Mucosa of descending colon (tissue), 3 donors: ENCODE data around the gene SULT1C2. TPM values are rescaled to one million over a fixed set of nuclear protein-coding genes. Genes with fewer than 3 reads are reported as not detected.

Experiments
- ATAC-seq: fragments of 200-7000 bp; cut with Tn5 transposase; one replicate; pipeline ENCODE4 v1.9.1; 2020; ENCODE audit warnings: mild to moderate bottlenecking, moderate library complexity
- DNase-seq, 3 donors: peaks; one replicate each; pipeline ENCODE4 v3.0.0-alpha.2; 2020
- H3K36me3 ChIP-seq: fragments of 200-600 bp; one replicate; pipeline ENCODE4 v1.8.0; 2021; ENCODE audit warnings: low read depth, mild to moderate bottlenecking
- H3K4me1 ChIP-seq: fragments of 200-600 bp; one replicate; pipeline ENCODE4 v1.8.0; 2021; ENCODE audit warnings: low read depth, mild to moderate bottlenecking
- H3K4me3 ChIP-seq: fragments of 200-600 bp; one replicate; pipeline ENCODE4 v1.8.0; 2021; ENCODE audit warnings: mild to moderate bottlenecking
- H3K9me3 ChIP-seq: fragments of 200-600 bp; one replicate; pipeline ENCODE4 v1.8.0; 2021; ENCODE audit warnings: mild to moderate bottlenecking
- CTCF ChIP-seq: fragments of 200-600 bp; IDR thresholded peaks from one replicate; pipeline ENCODE4 v1.8.0; 2022; ENCODE audit warnings: antibody characterized with exemption, mild to moderate bottlenecking
- intact Hi-C, 2 donors: fragments of 100-400 bp; cut with DNase I in 1 of 2; cut with micrococcal nuclease in 1 of 2; formaldehyde crosslinking; loops; one replicate each; pipeline versions ENCODE4 v1.11.0 to v1.11.1; 2022; cut with DNase I, micrococcal nuclease
- total RNA-seq, 3 donors: library from RNA; stranded (reverse); fragmentation: NEBNext Ultra II Directional in 2 of 3; extraction: Animal tissue kit (Norgen Biotek cat#: 25700) in 2 of 3; gene quantifications; one replicate each; pipeline versions ENCODE4 v1.2.1 to v1.2.4, GENCODE V29; 2021 to 2023
- donor health status: DM: no; HTN: no; CAD: no; lungs with moderate emphysema.
- donor health status: DM: no; HTN: no; CAD: no.
- donor health status: DM: no; HTN: yes; CAD: no.

Gene SULT1C2
- total RNA-seq, 3 donors from 2014 or later, result 0.52 to 10.5 TPM; not detected in 1

- no peak overlapping the region for H3K4me3 ChIP-seq
These were observed 26.0 kb downstream of the SULT1C2 start for GRCh38 chr2:108314586-108315296.

GRCh38 chr2:108315444-108315934, 26.8 kb downstream of the SULT1C2 start:
- peak; percentile 63 for ATAC-seq
- intact Hi-C loops, result no loop called here
- TF ChIP-seq CTCF, result no peak
- H3K9me3 ChIP-seq, result no peaks in the 10 kb centered on the region
- H3K4me1 ChIP-seq, result peaks cover 18% of the 10 kb centered on the region
- DNase-seq, result no peak
- no peaks in the 10 kb centered on the region for H3K36me3 ChIP-seq
- H3K4me3 ChIP-seq, result no peak overlapping the region

More at GRCh38 chr2:108314586-108315296, 26.0 kb downstream of the SULT1C2 start:
- H3K36me3 ChIP-seq, result no peaks in the 10 kb centered on the region
- no peak for DNase-seq
- intact Hi-C loops, result no loop called here
- H3K4me1 ChIP-seq, result peaks cover 18% of the 10 kb centered on the region
- H3K9me3 ChIP-seq, result no peaks in the 10 kb centered on the region
- ATAC-seq, result peak; percentile 78
- TF ChIP-seq CTCF, result no peak

GRCh38 chr2:108316033-108316432, 27.3 kb downstream of the SULT1C2 start:
- no peak overlapping the region for H3K4me3 ChIP-seq
- H3K4me1 ChIP-seq, result peaks cover 18% of the 10 kb centered on the region
- H3K36me3 ChIP-seq, result no peaks in the 10 kb centered on the region
- ATAC-seq, result peak; percentile 52
- no peaks in the 10 kb centered on the region for H3K9me3 ChIP-seq
- intact Hi-C loops, result no loop called here
- no peak for DNase-seq
- TF ChIP-seq CTCF, result no peak

GRCh38 chr2:108316461-108317258, 28.0 kb downstream of the SULT1C2 start:
- peak; percentile 65 for ATAC-seq
- DNase-seq, result peak in 2 of 3 donors; percentile 11 to 30
- intact Hi-C loops, result no loop called here

More at GRCh38 chr2:108316461-108317258, 28.0 kb downstream of the SULT1C2 start:
- Histone ChIP-seq H3K4me1 (peaks cover 18% of the 10 kb centered on the region), H3K9me3 (no peaks in the 10 kb centered on the region), H3K36me3 (no peaks in the 10 kb centered on the region), H3K4me3 (no peak overlapping the region)
- TF ChIP-seq CTCF, result no peak
